ENCODE results near the gene CHSY1.

CHSY1 gene

DNA sequence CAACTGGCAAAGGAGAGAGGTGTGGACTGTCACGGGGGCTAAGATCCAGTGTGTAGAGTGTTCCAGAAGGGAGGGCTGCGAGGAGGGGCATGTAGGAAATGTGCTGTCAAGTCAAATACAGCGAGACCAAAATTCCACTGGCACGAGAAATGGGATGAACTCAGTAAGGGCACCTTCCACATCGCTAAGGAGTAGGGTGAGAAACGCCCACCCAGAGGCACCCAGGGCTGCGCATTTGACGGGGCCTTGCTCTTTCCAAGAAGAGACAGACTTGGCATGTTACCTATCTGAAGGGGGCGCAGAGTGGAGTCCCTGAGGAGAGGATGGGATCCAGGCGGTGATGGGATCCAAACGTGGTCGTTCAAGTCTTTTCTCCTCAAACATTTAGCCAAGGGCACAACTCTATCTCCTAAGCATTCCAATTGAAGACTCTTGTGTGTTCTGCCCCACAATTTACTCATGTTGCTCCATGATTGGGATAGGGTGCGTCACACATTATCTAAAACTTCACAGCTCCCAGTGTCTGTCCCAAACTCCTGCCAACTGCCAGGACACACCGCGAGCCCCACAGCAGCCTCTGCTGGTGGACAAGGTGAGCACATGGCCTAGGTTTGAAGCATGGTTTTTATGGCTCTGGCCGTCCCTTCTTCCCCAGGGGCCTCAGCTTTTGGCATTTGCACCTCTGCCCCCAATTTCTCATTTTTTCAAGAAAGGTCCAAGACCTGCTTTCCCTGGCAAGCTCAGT, 17.8 kb upstream of the CHSY1 start:
- no peak for DNase-seq (ENCODE audit: low spot score)

DNA sequence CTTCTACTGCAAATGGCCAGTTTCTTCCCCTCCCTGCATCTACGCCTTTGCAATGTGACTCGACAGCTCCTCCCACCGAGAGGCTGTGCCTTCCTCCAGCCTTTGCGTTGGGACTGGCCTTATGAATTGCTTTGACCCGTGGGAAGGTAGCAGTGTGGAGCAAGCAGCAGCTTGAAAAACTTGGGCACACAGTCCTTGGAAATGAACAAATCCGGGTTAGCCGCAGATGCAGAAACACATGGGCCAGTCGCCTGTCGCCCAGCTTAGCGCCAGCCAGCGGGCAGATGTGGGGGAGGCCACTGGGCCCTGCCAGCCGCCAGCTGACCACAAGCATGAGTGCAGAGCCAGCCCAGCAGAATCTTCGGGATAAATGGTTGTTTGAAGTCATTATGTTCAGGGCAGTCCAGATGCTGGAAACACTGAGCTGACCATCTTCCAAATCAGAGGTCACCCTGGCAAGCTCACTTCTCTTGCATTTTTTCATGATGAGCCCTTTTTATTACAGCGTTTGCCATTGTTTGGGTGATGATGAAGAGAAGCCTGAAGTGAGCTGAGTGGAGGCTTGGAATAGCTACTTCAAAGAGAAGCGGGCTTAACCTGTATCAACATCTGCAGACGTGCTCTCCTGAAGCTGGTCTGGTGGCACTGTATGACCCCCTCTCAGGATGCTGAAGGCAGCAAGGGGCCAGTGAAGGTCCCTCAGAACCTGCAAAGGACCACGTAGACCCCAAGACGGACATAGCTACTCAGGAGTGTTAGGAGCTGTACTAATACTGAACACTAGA, 15.7 kb upstream of the CHSY1 start:
- DNase-seq (ENCODE audit: low spot score) = no peak

DNA sequence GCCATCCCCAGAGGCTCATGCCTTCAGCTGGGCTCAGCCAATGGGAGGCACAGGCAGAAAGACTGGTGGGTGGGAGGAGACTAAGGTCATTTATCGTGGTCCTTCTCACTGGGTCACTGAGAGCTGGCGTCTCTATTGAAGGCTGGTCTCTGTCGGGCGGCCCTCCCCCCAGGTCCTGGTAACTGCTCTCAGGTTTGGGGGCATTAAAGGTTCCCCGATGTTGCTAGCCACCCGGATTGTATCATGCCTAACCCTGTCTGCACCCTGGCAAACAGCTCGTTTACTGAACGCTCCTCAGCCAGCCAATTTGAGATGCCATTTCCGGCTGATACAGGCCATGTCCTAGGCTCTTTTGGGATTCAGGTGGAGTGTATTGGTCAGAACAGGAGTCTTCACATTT, 14.9 kb upstream of the CHSY1 start:
- DNase-seq (ENCODE audit: low spot score) = no peak

DNA sequence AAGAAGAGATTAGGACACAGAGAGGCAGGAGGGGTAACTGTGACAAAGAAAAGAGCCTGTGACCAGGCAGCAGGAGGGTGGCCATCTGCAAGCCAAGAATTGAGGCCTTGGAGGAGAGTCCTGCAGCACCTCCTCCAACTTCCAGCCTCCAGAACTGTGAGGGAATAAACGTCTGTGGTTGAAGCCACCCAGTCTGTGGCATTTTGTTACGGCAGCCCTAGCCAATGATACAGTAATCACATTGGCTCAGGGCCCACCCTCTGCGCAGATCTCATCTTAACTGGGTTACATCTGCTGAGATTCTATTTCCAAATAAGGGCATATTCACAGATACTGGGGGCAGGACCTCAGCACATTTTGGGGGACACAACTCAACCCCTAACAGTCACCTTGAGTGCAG, 14.2 kb upstream of the CHSY1 start:
- no peak for DNase-seq (ENCODE audit: low spot score)

DNA sequence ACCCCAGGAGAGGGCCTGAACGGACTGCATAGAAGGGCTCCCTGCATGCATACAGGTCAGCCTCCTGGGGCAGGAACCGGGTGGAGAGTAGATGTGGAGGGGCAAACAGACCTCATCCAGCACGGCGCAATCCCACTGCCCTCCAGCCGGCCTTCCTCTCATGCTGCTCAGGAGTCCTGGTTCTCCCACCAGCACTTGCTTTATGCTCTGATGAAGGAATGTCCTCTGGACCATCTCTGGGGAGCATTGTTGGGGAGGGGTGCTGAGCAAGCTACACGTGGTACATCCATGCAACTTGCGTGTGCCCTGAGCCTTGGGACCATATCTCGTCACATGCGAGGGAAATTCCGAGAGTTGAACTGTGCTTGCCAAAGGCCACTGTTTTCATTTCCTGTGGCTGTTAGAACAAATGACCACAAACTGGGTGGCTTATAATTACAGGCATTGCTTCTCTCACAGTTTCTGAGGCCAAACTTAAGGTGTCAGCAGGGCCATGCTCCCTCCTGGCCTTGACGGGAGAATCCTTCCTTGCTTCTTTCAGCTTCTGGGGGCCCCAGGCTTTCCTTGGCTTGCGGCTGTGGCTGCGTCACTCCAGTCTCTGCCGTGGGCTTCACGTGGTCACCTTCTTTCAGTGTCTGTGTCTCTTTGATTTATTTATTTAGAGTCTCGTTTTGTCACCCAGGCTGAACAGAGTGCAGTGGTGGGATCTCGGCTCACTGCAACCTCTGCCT, 13.2 kb upstream of the CHSY1 start:
- DNase-seq (ENCODE audit: low spot score) = no peak

DNA sequence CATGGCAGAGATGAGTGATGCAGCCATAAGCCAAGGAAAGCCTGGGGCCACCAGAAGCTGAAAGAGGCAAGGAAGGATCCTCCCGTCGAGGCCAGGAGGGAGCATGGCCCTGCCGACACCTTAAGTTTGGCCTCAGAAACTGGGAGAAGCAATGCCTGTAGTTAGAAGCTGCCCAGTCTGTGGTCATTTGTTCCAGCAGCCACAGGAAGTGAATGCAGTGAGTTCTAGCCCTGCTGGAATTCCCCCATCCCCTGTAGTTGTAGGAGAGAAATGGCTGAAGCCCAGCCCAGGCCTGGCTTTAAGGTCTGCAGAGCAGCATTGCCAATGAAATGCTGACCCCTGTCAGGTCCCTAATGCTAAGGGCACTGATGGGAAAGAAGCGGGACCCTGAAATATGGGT, 12.2 kb upstream of the CHSY1 start:
- DNase-seq (ENCODE audit: low spot score) = no peak

DNA sequence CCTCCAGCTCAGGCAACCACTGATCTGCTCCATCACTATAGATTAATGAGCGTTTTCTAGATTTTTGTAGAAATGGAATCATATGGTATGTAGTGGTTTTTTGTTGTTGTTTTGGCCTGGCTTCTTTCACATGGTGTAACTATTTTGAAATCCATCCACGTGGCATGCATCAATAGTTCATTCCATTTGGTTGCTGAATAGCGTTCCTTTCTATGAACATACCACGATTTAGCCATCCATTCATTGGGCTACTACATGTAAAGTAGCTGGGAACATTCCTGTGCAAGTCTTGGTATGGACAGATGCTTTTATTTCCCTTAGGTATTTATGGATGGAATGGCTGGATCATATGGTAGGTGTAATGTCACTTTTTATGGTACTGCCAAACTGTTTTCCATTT, 10.7 kb upstream of the CHSY1 start:
- no peak for DNase-seq (ENCODE audit: low spot score)

DNA sequence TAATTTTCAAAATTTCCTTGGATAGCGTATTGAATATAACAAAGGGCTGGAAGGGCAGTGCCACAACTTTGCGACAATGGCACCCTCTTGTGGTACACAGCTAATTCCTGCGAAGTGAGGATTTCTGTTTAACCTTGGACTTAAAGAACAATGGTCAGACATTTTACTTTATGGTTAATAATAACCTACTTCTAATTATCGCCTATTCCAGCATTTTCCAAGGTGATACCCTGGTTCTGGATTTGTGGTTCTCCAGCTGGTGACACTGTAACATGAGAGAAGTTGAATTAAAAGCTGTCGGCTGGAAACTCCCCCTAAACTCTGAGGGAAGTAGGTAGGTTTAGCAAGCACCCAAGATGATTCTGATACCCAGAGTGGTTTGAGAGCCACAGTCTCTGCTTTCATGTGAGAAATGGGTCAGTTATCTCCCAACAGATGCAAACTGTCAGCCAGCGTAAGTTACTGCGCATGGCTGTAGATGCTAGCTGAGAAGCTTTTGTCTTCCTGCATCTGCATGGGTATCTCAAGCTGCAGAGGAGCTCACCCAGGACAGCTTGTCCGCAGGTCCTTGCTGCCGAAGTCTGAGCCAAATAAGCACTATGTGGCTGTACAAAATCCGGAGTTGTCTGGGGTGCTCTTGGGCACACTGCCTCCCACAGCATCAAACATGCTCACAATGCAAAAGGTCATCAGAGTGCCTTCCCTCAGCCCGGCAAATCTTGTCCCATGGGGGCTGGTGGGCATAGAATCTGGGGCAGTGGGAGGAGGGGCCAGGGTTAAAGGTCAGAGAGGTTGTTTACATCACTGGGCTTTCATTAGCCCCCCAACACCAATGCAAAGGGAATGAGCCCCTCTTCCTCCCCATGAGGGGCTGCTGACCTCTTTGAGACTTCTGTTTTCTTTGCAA, 6.6 kb upstream of the CHSY1 start:
- DNase-seq (ENCODE audit: low spot score) = peak; percentile 69

DNA sequence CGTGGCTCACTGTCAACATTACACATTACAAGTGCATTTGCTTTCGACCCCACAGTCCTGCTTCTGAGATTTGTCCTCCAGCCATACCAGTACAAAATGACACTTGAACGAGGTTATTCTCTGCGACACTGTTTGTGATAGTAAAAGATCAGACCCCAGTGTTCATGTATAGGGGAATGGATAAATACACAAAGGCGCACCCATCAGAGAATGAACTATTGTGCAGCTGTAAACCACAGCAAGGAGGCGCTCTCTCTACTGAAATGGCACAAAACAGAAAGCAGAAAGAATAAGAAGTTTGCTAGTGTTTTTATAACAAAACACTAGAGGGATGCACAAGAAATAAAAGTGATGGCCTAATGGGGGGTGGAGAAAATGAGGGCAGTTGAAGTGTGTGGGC, 4.9 kb upstream of the CHSY1 start:
- peak; percentile 32 for DNase-seq (ENCODE audit: low spot score)

DNA sequence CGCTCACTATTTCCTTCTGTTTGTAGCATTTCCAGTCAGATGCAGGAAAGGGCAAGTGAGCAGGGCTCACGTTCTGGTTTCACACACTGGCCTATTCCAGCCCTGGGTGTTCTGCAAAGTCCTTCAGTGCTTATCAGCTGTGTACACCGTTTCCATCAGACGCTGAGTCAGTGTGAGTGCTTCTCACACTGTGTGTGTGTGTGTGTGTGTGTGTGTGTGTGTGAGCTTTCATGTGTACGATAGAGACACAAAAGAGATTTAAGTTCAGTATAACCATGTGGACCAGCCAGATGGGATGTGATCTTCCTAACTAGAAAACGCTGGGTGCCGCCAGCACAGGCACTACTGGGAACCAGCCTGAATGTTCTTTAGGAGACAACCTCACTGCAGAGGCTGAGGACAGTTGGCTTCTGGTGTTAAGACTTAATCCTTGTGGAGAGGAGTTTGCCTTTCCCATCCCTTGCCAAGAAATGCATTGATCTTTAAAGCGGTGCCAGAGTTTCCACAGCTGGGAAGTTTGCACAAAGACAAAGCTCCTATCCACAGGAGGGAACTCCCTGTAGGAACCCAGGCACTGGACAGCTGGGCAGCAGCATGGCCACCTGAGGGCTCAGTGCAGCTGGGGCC, 3.9 kb upstream of the CHSY1 start:
- DNase-seq (ENCODE audit: low spot score) = no peak

DNA sequence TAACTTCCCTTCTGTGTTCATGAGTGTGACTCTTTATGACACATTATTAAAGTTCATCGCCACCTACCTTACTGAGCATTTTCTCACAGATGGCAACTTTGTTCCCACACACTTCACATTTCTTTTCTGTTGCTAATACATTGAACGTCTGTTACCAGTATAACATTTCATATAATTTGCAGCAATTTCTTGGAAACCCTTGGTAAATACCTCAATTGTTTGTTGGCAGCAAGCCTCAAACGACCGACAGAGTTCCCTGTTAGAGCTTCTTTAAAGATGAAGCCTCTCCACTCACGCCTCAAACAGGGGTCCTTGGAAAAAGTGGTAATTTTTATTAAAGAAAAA, 3.2 kb upstream of the CHSY1 start:
- DNase-seq (ENCODE audit: low spot score) = no peak

DNA sequence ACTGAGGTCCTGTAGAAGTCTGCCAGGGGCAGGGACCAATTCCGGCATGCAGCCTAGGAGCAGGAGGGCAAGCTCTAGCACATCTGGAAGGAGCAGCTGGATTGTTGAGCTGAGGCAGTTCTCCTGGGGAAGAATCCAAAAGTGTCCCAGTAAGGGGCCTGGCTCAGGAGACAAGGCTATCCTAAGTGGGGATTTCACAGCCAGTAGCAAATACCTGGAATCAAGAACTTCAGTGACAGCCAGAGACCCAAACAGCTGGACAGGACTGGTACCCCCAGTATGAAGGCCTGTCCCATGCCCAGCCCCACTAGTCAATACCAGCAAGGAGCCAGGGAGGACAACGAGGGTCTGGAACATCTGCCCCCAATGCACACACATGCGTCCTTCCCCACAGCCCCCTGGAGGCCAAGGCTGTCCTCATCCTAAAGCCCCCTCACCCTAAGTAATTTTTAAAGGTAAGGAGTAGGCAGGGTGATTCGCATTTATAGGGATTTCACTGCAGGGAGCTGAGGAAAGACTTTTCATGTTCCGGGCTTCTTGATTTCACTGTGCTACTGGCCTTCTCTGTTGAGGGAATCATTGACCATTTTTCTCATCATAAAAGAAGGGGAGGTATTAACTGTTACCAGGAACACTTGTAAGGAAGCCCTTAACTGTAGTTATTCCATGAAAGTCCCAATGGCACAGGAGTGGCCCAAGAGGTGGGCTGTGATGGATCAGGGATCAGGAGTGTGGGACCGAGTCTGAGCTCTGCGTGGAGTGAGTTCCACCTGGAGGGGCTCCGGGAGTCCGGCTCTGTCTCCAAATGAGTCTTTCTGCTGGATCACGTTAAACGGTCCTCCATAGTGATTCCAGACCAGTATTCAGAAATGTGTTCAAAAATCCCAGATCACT, 2.6 kb upstream of the CHSY1 start:
- DNase-seq (ENCODE audit: low spot score) = no peak

DNA sequence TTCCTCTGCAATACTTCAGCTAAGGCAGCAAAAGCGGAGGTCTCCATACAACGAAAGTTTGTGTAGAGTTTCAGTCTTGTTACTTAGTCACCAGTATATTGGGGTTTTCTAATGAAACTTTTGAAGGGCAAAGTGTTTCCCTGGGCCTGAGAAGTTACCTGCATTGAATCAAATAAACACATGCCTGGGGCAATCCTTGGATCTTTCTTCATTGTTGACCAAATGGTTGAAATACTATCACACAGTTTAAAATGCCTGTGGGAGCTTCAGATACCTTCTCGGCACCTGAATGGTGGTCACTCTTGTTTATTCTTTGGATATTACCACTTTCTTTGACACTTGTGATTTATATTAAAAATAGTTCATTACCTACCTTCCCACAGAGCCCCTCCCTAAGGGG, 988 bp upstream of the CHSY1 start:
- no peak for DNase-seq (ENCODE audit: low spot score)

DNA sequence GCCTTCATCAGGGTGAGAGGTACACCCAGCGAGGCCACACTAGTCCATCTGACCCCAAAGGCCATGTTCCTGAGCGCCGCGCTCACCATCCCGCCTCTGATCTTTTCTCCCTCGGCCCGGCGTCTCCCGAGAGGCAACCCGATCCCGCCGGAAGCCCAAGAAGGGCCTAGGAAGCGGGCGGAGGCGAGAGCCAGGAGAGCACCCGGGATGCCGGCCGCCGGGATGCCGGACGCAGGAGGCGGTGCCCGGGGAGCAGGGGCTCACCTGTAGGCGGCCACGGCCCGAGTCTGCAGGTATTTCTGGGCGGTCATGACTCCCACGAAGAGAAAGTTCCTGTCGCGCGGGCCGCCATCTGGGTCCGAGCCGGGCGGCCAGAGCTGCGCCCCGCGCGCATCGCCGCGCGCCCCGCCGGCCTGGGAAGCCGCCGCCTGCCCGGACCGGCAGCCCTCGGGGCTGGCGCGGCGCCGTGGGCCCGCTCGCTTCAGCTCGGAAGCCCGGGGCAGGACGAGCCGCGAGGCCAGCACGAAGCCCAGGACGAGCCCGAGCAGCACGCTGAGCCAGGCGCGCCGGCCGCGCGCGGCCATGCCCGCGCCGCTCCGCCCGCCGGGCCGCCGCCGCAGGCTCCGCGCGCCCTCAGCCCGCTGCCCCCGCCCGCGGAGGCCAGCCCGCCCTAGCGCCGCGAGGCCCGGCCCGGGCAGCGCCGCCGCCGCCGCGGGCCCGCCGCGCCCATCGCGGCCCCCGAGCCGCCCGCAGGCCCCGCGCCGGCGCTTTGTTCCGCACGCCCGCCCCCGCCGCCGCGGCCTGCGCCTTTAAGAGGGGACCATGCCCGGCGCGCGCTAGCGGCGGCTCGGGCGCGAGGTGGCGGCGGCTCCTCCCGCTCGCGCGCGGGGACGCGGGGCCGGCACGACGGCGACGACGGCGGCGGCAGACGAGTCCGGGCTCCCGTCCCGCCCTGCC, 697 bp downstream of the CHSY1 start:
- peak; percentile 45 for DNase-seq (ENCODE audit: low spot score)

DNA sequence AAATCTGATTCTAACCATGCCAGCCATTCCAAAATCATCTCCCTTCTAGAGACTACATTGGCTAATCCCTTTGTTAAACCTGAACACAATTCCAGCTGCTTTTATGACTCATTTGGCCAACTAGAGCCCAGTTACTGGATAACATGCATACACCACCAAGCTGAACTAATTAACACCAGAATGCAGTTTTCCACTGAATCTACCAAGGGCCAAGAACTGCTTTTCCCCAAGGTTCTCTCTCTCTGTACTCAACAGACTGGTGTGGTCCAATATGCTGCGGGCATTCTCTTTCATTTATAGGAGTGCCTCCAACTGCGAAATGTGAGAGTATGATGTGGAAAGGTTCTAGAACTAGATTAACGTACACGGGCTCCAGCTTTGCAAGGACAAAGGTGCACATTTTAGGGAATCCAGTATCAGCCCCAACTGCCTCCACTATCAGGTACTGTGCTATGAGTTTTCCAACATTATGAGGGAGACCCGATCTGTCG, 1.5 kb downstream of the CHSY1 start:
- DNase-seq (ENCODE audit: low spot score) = peak; percentile 87

DNA sequence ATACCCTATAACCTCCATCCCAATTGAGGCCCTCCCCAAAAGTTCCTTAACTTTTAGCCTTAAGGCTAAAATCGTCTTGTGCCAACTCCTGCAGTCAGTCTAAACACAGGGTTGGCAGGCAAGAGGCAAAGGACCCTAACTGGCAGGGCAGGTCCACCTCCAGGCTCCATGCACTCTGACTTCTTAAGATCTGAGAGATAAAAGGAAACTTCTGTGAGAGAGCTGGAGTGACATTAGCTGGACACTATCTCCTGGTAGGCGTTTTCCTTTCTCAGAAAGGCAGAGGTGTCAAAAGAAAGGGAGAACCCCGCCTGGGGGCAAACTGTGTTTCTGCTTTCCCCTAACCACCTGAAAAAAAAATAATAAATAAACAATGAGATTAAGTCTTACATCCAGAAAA, 3.6 kb downstream of the CHSY1 start:
- no peak for DNase-seq (ENCODE audit: low spot score)

DNA sequence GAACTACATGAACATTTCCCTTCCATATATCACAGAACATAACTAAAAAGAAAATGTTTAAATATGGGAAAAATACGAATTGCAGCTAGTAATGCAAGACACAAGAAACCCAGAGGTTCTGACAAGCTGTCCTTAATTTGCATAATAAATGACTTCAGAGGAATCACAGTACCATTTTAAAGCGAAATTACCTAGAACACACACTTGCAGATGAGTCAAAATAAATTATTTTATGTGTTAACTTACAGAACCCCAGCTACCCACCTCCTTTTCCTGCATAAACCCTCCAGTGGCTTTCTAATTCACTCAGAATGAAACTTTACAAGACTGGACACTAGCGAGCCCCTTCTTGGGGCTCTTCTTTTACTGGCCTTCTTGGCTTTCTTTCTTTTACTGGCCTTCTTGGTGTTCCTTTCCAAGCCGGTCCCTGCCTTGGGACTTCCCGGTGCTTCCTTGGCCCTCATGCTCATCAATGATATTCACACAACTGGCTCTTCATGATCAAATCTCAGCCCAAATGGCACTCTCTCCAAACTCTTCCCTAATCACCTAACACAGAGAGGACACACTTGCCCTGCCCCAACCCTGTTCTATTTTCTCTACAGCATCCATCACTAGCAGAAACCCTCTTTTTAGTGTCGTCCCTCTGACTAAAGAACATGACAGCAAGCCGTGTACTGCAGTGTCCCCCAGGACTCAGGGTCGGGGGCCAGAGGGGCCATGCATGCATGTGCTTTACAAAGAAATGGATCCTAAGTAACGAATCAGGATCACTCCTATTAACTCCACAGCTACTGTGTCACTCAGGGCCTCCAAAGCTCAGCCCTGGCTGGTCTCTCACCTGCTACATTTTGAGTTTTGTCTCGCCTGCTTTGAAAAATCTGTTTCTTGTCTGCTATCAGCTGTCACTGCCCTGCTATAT, 4.8 kb downstream of the CHSY1 start:
- DNase-seq (ENCODE audit: low spot score) = no peak

DNA sequence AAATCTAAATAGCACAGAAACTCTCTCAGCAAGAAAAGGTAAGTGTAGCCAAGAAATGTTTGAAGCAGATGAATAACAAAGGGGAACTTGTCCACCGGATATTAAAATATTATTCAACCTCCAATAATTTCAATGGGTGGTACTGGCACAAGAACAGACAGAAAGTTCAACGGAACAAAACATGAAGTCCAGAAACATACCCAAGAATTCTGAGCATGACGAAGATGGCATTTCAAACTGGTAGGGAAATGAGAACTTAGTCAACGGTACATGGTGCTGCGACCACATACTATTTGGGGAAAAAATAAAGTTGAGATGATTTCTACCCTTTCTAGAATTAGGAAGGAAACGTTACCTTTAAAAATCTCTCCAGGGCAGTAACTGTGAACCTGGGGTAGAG, 5.5 kb downstream of the CHSY1 start:
- DNase-seq (ENCODE audit: low spot score) = no peak

All from RKO (cell line).